CD4-positive, alpha-beta T cell (primary cell): ENCODE results near the gene AGAP1. TPM values are rescaled to one million over a fixed set of nuclear protein-coding genes. Genes with fewer than 3 reads are reported as not detected.

Experiments used
- ATAC-seq: fragments of 200-7000 bp; cut with Tn5 transposase; one replicate; pipeline ENCODE4 v1.10.0; 2022; ENCODE audit warnings: mild to moderate bottlenecking; ENCODE audit not compliant: poor library complexity
- CTCF ChIA-PET: fragments of 350-600 bp; sonication (Branson Sonifier 250); formaldehyde crosslinking; loops from one replicate; lab custom pipeline; 2021; ENCODE audit warnings: antibody characterized with exemption, inconsistent platforms; lab: Charles Lee
- POLR2A ChIA-PET: fragments of 350-600 bp; sonication (Branson Sonifier 250); formaldehyde crosslinking; loops from one replicate; lab custom pipeline; 2021; ENCODE audit warnings: antibody characterized with exemption, inconsistent platforms; lab: Charles Lee
- DNase-seq, 14 experiments: peaks; one replicate each; pipeline ENCODE4 v3.0.0-alpha.2; 2013 to 2020; ENCODE audit warnings: mixed read lengths in 2 of 14
- H3K27ac ChIP-seq, 2 donors: one replicate each; pipeline versions ENCODE4 v1.5.1 to v1.7.0; 2013; ENCODE audit warnings: low read length in 2 of 2, low read depth in 1 of 2, mild to moderate bottlenecking in 1 of 2
- H3K27me3 ChIP-seq, 2 experiments: 1 replicate in 1 of 2; 2 replicates in 1 of 2; pipeline versions ENCODE4 v1.6.1 to v1.7.0; 2013; ENCODE audit warnings: low read length in 2 of 2, control low read depth in 1 of 2, mild to moderate bottlenecking in 1 of 2, moderate library complexity in 1 of 2; ENCODE audit not compliant: insufficient read depth in 2 of 2, control insufficient read depth in 1 of 2
- H3K36me3 ChIP-seq: one replicate; pipeline ENCODE4 v1.6.1; 2013; ENCODE audit warnings: low read length, control low read depth; ENCODE audit not compliant: insufficient read depth
- H3K4me1 ChIP-seq: one replicate; pipeline ENCODE4 v1.6.1; 2013; ENCODE audit warnings: low read length, control low read depth; ENCODE audit not compliant: insufficient read depth
- H3K4me3 ChIP-seq: one replicate; pipeline ENCODE4 v1.5.1; 2013; ENCODE audit warnings: mild to moderate bottlenecking, low read length, moderate library complexity
- H3K9me3 ChIP-seq, 2 experiments: 1 replicate in 1 of 2; 2 replicates in 1 of 2; pipeline versions ENCODE4 v1.6.1 to v1.7.0; 2013; ENCODE audit warnings: low read length in 2 of 2, mild to moderate bottlenecking in 2 of 2, control low read depth in 1 of 2, moderate library complexity in 1 of 2; ENCODE audit not compliant: control insufficient read depth in 1 of 2, insufficient read depth in 1 of 2
- H3K27ac Mint-ChIP-seq: one replicate; pipeline ENCODE4 v1.8.0; 2020; ENCODE audit warnings: mixed read lengths
- H3K27me3 Mint-ChIP-seq: one replicate; pipeline ENCODE4 v1.8.0; 2021; ENCODE audit warnings: mixed read lengths
- H3K36me3 Mint-ChIP-seq: one replicate; pipeline ENCODE4 v1.8.0; 2021; ENCODE audit warnings: low read depth, mixed read lengths
- H3K4me1 Mint-ChIP-seq: one replicate; pipeline ENCODE4 v1.8.0; 2021; ENCODE audit warnings: low read depth, mixed read lengths
- H3K4me3 Mint-ChIP-seq: one replicate; pipeline ENCODE4 v1.8.0; 2020; ENCODE audit warnings: mild to moderate bottlenecking, mixed read lengths
- H3K9me3 Mint-ChIP-seq: one replicate; pipeline ENCODE4 v1.8.0; 2020; ENCODE audit warnings: mixed read lengths
- intact Hi-C, 2 experiments: fragments of 100-400 bp; cut with DNase I in 1 of 2; cut with micrococcal nuclease in 1 of 2; formaldehyde crosslinking; loops; one replicate each; pipeline versions ENCODE4 v1.15.1 to v1.9.0; 2023 to 2025; cut with DNase I, micrococcal nuclease
- total RNA-seq, 174 experiments: library from RNA in 2 of 174; stranded (reverse) in 2 of 174; gene quantifications; one replicate each; pipeline ENCODE4 v1.2.3 and lab custom pipeline; 2021 to 2026
- TF ChIP-seq, protein P1 (sequence below): fragments of 200-600 bp; IDR thresholded peaks from one replicate; pipeline ENCODE4 v1.8.0; 2022; ENCODE audit warnings: antibody characterized with exemption, mild to moderate bottlenecking

Gene AGAP1
- total RNA-seq, 2 experiments from 2014 or later, result 2.6 to 3.1 TPM

DNA sequence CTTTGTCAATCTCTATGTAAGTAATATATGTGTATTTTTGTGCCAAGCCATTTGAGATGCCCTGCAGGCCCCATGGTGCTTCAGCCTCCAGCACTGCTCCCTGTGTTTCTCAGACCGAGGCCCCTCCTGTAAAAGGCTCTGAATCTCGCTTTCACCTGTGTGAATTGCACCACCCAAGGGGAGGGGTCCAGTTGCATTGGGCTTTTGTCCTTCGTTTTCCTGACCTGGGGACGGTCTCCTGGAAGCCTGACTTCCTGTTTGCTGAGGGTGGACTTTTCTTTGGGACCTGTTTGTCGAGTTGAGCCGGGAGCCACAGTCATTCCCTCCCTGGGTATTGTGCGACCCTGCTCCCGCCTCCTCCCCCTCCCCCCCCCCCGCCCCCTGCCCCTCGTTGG is 48.9 kb downstream of the AGAP1 start:
- intact Hi-C loops, result no loop called here
- TF ChIP-seq, protein P1, sequence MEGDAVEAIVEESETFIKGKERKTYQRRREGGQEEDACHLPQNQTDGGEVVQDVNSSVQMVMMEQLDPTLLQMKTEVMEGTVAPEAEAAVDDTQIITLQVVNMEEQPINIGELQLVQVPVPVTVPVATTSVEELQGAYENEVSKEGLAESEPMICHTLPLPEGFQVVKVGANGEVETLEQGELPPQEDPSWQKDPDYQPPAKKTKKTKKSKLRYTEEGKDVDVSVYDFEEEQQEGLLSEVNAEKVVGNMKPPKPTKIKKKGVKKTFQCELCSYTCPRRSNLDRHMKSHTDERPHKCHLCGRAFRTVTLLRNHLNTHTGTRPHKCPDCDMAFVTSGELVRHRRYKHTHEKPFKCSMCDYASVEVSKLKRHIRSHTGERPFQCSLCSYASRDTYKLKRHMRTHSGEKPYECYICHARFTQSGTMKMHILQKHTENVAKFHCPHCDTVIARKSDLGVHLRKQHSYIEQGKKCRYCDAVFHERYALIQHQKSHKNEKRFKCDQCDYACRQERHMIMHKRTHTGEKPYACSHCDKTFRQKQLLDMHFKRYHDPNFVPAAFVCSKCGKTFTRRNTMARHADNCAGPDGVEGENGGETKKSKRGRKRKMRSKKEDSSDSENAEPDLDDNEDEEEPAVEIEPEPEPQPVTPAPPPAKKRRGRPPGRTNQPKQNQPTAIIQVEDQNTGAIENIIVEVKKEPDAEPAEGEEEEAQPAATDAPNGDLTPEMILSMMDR, result no peak
- no peak overlapping the region for H3K4me3 Mint-ChIP-seq

DNA sequence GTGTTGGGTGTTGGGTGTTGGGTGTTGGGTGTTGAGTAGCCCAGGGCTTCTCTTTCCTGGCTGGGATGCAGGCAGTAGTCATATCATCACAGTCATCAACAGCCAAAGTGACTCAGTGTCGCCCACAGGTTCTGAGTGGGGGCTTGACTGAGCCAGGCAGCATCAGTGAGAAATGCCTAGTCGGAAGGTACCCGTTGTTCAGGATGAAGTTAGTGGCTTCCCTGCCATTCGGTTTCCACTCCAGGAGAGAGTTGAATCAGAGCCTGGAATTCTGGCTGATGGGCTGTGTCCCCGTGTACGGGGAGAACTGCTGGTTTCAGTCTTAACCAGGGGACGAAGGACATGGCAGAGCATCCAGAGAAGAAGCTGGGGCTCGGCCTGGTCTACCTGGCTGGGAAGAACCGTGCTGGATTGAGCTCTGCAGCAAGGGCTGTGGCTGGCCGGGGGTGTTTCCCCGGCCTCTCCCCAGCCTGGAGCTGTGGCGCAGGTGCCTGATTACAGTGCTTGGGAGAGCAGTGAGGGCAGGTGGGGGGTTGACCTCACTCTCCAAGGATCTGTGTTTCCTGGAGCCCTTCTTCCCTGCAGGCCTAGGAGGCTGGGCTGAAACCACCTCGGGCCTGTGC is 49.4 kb downstream of the AGAP1 start:
- no peak for DNase-seq

More for the DNA sequence above, 48.9 kb downstream of the AGAP1 start:
- DNase-seq (no peak), ATAC-seq (no peak)
- H3K27me3 Mint-ChIP-seq, result no peaks in the 10 kb centered on the region
- no peaks in the 10 kb centered on the region for H3K9me3 Mint-ChIP-seq
- ChIA-PET POLR2A (no interaction called here), CTCF (no interaction called here)
- Histone ChIP-seq H3K9me3 (peaks cover 0 to 17% of the 10 kb centered on the region in 2 experiments), H3K27me3 (no peaks in the 10 kb centered on the region), H3K36me3 (no peaks in the 10 kb centered on the region), H3K27ac (no peak overlapping the region), H3K4me1 (no peaks in the 10 kb centered on the region), H3K4me3 (no peak overlapping the region)
- no peak overlapping the region for H3K27ac Mint-ChIP-seq
- no peaks in the 10 kb centered on the region for H3K4me1 Mint-ChIP-seq
- H3K36me3 Mint-ChIP-seq, result no peaks in the 10 kb centered on the region

DNA sequence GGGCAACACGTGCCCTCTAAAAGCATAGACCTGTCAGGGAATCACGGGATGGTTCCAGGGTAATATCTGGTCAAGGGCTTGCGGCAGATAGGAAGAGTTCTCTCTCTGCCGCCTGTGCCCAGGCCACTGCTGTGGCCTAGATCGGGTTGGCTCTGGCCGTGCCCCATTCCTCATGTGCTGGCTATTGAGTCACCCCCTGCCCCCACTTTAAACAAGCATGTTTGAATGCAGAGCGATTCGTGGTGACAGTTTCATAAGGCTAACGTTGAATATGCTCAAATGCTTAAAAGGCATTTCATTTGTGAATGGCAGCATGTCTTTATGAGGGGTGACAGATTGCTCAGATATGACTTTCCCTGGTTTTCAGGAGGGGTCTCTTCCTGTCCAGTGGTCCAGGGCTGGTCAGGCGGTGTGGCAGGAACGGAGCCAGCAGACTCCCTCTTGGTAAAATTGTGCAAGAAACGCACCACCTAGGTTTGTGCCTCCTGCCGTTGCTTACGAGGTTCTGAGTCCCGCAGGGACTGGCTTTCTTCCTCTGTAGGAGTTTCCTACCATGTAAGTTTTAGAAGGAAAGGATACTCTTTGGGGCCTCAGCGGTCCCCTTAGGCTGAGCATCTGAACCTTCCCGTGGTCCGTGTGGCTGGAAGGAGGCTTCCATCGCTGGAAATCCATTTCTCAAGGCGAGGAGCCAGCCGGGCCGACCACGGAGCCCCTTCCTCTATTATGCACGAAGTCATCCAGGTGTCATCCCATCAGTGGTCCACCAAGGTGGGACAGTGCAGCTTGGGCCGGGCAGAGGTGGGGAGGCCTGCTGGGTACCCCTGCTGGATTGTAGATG is 50.2 kb downstream of the AGAP1 start:
- ChIA-PET CTCF (no interaction called here), POLR2A (no interaction called here)
- no peak overlapping the region for H3K4me3 ChIP-seq
- H3K9me3 ChIP-seq, result peaks cover 0 to 22% of the 10 kb centered on the region in 2 experiments
- Mint-ChIP-seq H3K4me1 (no peaks in the 10 kb centered on the region), H3K27ac (no peak overlapping the region), H3K9me3 (no peaks in the 10 kb centered on the region), H3K4me3 (no peak overlapping the region), H3K27me3 (no peaks in the 10 kb centered on the region), H3K36me3 (no peaks in the 10 kb centered on the region)
- TF ChIP-seq, protein P1, result no peak
- H3K36me3 ChIP-seq, result no peaks in the 10 kb centered on the region
- no peak for DNase-seq
- no peak for ATAC-seq
- no peaks in the 10 kb centered on the region for H3K4me1 ChIP-seq
- intact Hi-C loops, result no loop called here
- H3K27ac ChIP-seq, result no peak overlapping the region
- H3K27me3 ChIP-seq, result no peaks in the 10 kb centered on the region

More for the DNA sequence above, 49.4 kb downstream of the AGAP1 start:
- TF ChIP-seq, protein P1, result no peak
- Mint-ChIP-seq H3K36me3 (no peaks in the 10 kb centered on the region), H3K9me3 (no peaks in the 10 kb centered on the region), H3K27me3 (no peaks in the 10 kb centered on the region), H3K27ac (no peak overlapping the region), H3K4me3 (no peak overlapping the region), H3K4me1 (no peaks in the 10 kb centered on the region)
- no peak overlapping the region for H3K27ac ChIP-seq
- ATAC-seq, result no peak
- ChIA-PET CTCF (no interaction called here), POLR2A (no interaction called here)
- peaks cover 0 to 21% of the 10 kb centered on the region in 2 experiments for H3K9me3 ChIP-seq
- intact Hi-C loops, result no loop called here
- H3K27me3 ChIP-seq, result no peaks in the 10 kb centered on the region
- no peaks in the 10 kb centered on the region for H3K36me3 ChIP-seq
- no peak overlapping the region for H3K4me3 ChIP-seq
- H3K4me1 ChIP-seq, result no peaks in the 10 kb centered on the region
